Measurements from ENCODE around the gene OSBP2.

OSBP2 gene

DNA sequence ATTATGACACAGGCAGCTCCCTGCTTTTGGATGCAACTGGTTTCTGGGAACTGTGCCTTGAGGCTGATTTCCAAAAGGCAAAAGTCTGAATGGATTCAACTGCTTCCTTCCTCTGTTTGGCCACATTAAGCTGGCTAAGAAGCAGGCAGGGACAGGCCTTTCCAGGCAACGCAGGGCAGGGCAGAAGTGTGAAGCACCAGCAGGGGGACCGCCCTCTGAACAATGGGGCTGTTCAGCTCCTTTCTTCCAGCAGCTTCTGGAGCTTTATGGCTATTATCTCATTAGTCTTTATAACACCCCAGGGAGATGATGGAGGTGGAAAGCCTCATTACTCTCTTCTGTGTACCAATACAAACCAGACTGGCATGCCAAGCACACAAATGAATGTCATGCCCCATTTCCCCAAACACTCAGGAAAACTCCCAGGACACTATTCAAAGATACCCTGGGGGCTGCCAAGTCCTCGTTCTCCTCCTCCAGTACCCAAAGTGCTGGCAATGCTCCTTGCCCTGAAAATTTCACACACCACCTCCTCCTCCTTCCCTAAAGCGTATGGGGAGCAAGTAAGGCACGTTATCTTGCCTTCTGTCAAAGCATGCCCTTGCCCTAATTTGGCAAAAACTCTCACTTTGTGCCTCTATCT, 252.6 kb downstream of the OSBP2 start:
- no peak for DNase-seq

DNA sequence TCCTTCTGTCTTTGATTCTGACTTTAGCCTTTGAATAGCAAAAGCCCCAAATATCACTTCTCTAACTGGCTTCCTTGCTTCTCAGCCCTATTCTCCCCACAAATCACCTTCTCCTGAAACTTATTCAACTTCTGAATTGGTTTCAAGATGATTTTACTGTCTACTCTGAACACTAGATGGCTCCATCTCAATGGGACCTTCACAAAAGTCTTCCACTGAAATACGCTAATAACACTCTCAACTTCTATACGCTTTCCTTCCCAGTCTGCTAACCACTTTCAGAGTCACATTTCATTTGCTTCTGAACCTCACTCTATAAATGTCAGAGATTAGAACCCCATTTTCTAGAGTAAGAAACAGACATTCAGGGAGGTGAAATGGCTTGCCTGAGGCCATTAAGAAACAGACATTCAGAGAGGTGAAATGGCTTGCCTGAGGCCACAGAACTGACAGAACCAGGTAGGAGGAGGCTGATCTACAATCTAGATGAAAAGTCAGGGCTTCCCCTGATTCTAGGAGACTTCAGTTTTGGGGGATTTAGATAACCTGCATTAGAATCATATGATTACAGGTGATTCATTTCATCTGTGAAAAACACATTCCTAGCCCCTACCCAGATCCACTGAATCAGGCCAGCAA, 253.3 kb downstream of the OSBP2 start:
- DNase-seq = no peak

DNA sequence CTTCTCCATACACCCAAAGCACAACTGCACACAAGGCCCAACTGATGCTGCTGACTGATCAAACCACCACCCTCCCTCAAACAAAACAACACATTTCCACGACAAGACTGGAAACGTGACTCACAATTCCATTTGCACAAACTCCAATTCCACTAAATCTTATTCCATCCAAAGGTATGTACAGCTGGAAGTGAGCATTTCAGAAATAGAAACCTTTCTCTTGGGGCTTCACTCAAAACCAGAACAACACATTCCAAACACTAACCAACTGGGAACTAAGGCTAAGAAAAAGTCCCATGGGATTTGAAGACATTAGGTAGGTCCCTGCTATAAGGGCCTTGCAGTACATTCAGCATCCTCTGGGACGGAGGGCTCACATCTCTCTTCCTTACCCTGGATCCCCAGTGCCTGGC, 254.3 kb downstream of the OSBP2 start:
- DNase-seq = no peak

DNA sequence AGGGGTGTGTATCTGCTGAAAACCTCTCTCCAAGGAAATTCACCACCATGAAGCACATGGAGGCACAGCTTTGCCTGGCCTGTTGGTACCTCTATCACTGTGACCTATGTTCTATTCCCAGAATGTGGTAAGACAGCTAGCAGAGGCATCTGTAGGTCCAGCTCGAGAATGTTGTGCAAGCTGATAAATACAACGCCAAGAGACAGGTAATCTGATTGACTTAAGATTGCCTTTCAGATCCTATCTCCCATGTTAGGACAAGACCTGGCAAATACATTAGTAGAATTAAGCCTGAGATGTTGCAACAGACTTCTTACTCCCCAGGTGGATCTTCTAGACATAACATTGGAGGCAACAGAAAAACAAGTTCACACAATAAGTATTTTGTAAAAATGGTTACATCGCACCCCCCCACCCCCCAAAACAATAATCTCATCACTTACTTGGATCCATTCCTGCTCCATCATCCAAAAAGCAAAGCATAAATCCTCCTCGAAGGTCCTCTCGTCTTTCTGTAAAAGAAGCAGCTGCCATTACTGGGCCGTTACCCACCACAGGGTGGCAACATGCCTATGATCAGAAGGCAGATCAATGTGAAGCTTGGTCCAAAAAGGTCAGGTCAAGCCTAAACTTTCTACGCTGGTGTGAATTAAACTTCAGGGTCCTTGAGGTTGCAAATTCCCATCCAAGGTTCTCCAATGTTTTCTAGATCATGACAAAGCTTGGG, 255.4 kb downstream of the OSBP2 start:
- DNase-seq = no peak

DNA sequence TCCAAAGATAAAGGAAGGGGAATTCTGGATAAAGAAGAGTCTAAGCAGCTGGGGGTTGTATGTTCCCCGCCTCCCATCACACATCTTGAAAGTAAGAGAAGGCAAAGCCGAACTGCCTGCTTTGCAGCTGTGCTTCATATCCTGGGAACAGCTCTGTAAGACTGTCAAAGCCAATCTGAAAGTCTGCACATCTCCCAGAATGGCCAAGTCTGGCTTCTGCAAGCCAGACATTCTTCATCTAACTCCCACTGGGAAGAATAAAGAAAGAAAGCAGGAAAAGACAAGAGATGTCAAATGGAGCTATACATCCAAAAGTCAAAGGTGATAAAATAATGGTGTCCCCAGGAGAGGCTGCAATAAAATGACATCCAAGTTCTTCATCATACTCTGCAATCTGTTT, 258.5 kb downstream of the OSBP2 start:
- no peak for DNase-seq

DNA sequence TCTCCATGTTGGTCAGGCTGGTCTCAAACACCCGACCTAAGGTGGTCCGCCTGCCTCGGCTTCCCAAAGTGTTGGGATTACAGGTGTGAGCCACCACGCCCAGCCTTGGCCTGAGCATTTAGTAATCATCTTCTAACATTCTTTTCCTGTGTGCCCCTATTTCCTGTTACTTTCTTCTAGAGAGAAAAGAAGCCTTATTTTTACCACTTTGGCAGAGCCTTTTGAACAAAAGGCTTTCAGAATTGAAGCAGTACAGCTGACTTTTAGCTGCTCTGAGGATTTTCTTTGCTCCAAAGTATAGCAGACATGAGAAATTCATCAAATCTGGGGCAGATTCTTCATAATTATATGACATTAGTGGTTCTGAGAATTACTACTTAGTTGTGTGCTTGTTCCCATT, 260.5 kb downstream of the OSBP2 start:
- no peak for DNase-seq
